Loucy (cell line): ENCODE data around the gene FMNL2.

Source experiments
- CTCF ChIP-seq: fragments of 200-600 bp; sonication (generic); conservative IDR thresholded peaks from 2 replicates; pipeline ENCODE4 v1.5.1; 2014; ENCODE audit warnings: mild to moderate bottlenecking, antibody characterized with exemption, low read length
- EZH2phosphoT487 ChIP-seq: fragments of 200-600 bp; IDR thresholded peaks from 2 replicates; pipeline ENCODE4 v1.6.1; 2018; ENCODE audit warnings: antibody characterized with exemption, mild to moderate bottlenecking, moderate library complexity, borderline replicate concordance

DNA sequence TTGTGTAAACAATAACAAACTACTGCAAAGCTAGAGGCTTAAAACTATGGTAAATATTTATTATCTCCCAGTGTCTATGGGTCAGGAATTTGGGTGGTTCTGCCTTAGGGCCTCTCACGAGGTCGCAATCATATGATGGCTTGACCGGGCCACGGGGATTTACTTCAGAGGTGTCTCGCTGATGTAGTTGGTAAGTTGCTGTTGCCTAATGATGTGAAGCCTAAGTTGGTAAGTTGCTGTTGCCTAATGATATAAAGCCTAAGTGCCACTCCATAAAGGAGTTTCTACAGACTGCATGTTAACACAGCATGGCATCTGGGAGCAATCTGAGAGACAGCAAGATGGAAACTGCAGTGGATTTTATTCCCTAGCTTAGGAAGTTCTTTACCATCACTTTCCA, 35.8 kb downstream of the FMNL2 start:
- no peak for TF ChIP-seq CTCF
- no peak for TF ChIP-seq EZH2phosphoT487
